ENCODE results near the gene POLR3A.

The POLR3A gene

GRCh38 chr10:78045856-78046255, 16.5 kb upstream of the POLR3A start:
- no peak for DNase-seq (ENCODE audit: low read depth)
- no peak for TF ChIP-seq CTCF (IDR thresholded peaks at IDR 0.05; ENCODE audit: low read length, missing control alignments)
- H3K4me3 ChIP-seq (replicated peaks; ENCODE audit: low read depth, low read length), result no peak overlapping the region

- TF ChIP-seq CTCF (IDR thresholded peaks at IDR 0.05; ENCODE audit: low read length, missing control alignments), result no peak
- no peak overlapping the region for H3K4me3 ChIP-seq (replicated peaks; ENCODE audit: low read depth, low read length)
- no peak for DNase-seq (ENCODE audit: low read depth)
Observed at GRCh38 chr10:78045237-78045636, 15.9 kb upstream of the POLR3A start.

- no peak for TF ChIP-seq CTCF (IDR thresholded peaks at IDR 0.05; ENCODE audit: low read length, missing control alignments)
- peak; percentile 40 for DNase-seq (ENCODE audit: low read depth)
- H3K4me3 ChIP-seq (replicated peaks; ENCODE audit: low read depth, low read length), result no peak overlapping the region
Observed at GRCh38 chr10:78044699-78045098, 15.4 kb upstream of the POLR3A start.

- no peak for DNase-seq (ENCODE audit: low read depth)
- TF ChIP-seq CTCF (IDR thresholded peaks at IDR 0.05; ENCODE audit: low read length, missing control alignments), result no peak
- H3K4me3 ChIP-seq (replicated peaks; ENCODE audit: low read depth, low read length), result no peak overlapping the region
Observed at GRCh38 chr10:78044179-78044578, 14.9 kb upstream of the POLR3A start.

- no peak for DNase-seq (ENCODE audit: low read depth)
- H3K4me3 ChIP-seq (replicated peaks; ENCODE audit: low read depth, low read length), result no peak overlapping the region
- no peak for TF ChIP-seq CTCF (IDR thresholded peaks at IDR 0.05; ENCODE audit: low read length, missing control alignments)
Observed at GRCh38 chr10:78042752-78043104, 13.4 kb upstream of the POLR3A start.

- DNase-seq (ENCODE audit: low read depth), result no peak
- no peak overlapping the region for H3K4me3 ChIP-seq (replicated peaks; ENCODE audit: low read depth, low read length)
- TF ChIP-seq CTCF (IDR thresholded peaks at IDR 0.05; ENCODE audit: low read length, missing control alignments), result no peak
Observed at GRCh38 chr10:78042058-78042751, 12.9 kb upstream of the POLR3A start.

Measured in fibroblast of pulmonary artery (primary cell).